Measurements from ENCODE around the gene HECW1.
"Not testable (repeated sequence)": the region's sequence is repeated elsewhere in the genome, so short reads cannot be mapped to it uniquely, and the experiment has no call there.

The HECW1 gene

DNA sequence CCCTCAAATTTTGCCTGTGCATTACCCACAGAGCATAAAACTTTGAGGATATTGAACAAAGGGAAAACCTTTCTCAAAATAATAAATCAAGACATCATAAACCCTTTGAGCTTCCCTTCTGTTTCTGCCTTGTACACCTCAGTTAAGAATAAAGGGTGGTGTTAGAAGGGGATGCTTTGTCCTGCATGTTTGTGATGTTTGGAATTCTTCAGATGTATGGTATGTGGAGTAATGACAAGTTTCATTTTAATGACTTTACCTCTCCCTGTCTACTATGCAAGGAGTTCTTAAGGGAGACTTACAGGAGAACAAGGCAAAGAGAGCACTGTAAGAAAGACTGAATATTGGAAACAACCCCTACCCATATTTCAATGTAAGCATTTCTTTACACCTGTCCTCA is 99.2 kb downstream of the HECW1 start:
- DNase-seq: no peak

DNA sequence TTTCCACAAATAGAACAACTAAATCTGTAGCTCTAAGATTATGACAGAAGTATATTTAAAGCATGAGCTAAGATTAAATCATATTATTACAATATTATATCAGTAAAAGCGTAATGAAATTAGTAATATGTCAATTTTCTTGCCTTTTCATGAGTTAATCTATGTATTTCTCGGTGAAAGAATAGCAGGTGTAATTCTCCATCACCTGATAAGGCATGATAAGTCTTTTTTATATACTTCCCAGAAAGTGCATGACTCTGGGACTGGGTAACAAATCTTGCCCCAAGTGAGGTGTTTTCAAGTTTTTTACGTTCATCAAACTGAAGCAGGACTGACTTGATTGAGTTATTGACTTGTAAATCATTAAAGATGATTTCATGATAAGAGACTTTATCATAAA is 100.5 kb downstream of the HECW1 start:
- DNase-seq: no peak

DNA sequence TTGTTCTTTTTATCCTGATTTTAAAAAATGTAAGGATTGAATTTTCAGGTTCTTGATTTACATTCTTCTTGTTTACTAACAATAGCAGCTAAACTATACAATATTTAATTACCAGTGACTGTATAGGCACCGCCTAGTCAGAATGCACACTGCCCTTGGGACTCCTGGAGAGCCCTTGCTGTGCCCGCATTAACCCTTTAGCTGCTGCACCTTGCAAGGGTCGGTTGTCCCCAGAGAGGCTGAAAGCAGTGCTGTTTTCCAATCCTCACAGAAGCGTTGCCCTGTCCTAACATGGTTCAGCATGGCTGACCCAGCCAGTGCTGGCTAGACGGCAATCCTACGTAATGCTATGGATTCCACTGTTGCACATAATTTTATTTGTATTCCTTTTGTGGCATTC is 102.6 kb downstream of the HECW1 start:
- no peak for DNase-seq

DNA sequence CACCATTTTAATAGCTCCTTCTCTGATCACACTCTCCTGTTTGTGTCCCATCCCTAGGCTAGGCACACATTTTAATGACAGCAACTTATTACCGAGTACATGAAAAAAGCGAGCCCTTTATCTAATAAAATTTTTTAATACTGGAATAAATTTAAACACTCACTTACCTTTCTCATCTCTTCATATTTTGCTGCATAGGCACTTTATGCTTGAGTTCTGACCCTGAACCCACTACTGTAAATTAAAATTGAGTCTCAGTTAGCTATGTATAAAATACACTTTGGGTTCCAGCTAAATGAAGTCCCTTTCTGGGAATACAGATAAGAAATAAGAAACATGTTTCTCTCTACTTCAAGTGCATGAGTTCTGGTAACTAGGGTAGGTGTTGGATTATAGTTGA is 104.6 kb downstream of the HECW1 start:
- no peak for DNase-seq

DNA sequence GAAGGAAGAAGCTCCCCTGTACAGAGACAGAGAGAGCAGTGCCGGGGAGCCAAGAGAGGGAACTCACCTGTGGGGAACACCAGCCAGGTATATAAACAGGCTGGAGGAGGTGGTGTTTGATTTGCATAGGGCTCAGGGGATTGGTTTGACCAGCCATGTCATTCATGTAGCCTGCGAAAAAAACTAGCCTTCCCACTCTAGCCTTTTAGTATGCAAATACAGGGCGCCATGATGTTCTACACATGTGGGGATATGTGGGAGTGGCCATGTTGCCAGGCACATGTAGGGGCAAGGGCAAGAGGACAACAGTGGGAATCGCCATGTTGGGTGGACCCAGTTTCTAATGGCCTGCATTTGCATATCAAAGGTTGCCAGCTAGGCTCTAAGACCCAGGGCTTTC is 106.5 kb downstream of the HECW1 start:
- not testable (repeated sequence) for DNase-seq

DNA sequence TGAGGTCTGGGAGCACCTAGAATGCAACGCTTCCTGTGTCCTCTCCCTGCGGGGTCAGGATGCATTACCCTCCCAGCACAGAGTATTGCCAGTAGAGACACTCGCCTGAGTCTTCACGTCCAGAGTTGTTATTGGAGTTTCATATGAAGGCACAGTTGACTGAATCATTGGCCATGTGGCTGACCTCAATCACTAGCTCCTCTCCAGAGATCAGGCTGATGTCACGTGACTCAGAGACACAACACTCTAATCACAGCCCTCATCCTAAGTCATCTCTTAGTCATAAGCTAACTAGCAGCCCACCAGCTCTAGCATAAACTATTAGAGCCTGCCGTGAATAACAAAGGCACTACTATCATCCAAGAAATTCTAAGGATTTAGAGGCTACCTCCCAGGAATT is 107.8 kb downstream of the HECW1 start:
- no peak for DNase-seq

DNA sequence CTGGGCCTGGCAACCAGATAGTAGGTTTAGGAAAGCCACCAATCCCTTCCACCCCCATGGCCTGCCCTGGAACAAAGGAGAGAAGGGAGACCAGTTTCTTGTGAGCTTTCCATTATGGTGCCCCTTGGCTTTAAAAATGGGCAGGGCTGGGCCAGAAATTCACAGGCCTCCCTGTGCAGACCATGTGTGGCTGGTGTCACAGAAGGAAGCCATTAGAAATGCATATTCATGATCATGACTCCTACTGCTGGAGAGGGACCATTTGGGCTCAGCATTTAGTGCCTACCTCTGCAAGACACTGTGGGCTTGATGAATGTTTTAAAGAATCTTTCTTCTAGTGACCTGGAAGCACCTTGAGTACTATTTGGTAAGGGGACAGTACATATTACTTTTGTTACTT is 108.3 kb downstream of the HECW1 start:
- no peak for DNase-seq

DNA sequence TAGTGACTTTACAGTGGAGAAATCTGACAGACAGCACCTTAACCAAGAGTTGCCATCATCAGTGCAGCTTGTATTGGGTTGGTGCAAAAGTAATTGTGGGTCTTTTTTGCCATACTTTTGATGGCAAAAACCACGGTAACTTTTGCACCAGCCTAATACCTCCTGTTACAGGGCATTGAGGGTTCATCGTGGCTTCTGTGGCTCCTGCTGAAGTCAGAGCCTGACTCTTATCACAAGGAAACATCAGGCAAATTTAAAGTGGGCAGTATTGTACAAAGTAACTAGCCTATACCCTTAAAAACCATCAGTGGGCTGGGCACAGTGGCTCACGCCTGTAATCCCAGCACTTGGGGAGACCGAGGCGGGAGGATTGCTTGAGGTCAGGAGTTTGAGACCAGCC is 117.4 kb downstream of the HECW1 start:
- no peak for DNase-seq

DNA sequence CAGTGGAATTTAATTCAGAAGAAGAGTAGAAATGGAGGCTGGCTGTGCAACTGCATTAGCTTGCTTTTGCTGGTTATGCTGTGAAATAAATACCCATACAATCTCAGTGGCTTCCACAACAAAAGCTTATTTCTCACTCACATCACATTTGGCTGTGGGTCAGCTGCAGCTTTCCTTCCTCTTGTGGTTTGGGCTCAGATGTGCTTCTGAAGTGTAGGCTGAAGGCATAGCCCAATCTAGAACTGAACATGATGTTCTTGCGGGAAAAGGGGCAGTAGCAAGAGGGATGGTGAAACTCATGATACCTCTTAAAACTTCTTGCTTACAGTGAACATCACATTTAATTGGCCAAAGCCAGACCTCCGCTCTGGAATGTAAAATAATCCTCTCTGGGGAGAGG is 119.9 kb downstream of the HECW1 start:
- no peak for DNase-seq

DNA sequence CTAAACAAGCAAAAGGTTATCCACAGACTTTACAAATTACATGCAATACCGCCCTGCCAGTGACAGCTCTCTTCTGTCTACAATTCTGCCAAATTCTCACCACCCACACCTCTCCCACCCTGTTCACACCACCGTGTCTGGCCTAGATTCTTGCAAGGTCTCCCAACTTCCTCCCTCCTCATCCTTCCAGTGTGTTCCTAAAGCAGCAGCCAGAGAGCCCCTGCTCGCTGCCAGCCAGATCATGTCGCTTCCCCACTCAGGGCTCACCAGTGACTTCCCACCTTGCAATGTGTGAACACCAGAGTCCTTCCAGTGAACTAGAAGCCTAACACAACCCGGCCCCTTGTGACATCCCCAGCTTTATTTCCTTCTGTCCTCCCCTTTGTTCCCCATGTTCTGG is 121.6 kb downstream of the HECW1 start:
- no peak for DNase-seq

DNA sequence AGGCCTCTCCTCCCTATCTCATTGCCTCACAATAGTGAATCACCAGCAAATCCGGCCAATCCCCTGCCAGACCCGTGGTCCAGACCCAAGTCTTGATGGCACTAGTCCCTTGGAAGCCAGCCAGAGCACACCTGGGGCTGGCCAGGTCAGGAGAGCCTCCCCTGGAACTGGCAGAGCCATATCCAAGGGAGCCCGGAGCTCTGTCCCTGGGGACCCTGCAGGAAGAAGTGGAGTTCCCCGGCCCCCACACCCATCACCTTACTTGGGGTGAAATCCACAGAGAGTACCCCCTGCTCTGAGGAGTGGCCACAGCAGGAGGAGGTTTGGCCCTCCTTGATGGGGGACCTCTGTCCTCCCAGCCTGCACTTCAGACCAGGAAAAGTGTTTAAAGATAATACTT is 122.5 kb downstream of the HECW1 start:
- no peak for DNase-seq

DNA sequence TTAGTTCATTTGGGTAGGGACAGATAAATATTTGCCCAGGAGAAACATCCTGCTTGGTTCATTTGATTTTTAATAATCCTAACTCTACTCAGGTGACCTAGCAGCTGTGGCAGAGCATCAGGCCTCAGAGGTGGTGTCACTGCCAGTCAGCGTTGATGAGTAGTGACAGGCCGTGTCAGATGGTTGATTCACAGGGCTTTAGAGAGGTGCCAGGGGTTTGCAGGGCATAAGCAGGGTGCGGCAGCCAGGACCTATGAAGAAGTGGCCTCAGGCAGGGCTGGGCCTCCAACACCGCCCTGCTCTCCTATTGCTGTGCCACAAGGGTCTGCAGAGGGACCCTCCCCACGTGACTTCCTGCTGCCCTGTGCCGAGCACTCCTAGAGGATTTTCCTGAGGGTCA is 128.1 kb downstream of the HECW1 start:
- no peak for DNase-seq

DNA sequence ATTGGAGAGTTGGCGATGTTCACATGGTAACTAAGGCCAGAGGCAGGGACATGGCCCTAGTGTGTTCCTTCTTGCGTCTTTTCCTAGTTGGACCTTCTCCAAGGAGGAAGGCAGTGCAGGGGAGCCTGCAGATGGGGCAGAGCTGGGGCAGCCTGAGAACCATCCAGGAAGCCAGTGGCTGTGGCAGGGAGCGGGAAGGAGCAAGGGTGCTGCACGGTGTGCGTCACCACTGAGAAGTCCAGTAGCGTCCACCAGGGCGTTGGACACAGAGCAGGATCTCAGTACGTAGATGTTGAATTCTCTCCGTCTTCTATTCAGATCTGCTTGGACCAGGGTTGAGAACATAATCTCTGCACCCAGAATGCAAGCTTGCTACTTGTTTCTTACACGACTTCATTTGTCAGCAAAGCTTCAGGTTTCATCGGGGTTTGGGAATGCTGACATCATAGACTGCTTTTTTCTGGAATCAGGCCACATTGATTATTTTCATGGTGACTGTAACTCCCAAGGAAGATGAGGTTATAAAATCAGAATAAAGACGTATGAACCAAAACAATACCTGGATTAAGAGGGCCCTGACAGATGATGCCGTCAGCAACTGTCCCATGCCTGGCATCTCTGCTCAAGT is 130.3 kb downstream of the HECW1 start:
- DNase-seq: no peak

DNA sequence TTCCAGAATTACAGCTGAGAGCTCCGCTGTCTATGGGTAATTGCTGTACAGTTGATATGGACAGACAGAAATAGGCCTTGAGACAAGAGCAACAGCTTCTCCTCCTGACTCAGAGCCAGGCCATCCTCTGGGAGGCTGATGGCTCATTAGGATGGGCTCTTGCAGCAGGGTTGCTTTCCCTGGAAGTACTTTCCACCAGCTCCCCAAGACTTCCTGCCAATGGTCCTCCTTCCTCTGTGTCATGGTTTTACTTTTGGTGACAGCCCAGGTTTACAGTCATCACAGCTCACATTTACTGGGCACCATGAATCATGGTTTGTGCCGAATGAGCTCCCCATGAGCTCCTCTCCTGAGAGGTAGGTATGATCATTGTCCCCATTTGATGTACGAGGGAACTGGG is 131.8 kb downstream of the HECW1 start:
- DNase-seq: no peak

DNA sequence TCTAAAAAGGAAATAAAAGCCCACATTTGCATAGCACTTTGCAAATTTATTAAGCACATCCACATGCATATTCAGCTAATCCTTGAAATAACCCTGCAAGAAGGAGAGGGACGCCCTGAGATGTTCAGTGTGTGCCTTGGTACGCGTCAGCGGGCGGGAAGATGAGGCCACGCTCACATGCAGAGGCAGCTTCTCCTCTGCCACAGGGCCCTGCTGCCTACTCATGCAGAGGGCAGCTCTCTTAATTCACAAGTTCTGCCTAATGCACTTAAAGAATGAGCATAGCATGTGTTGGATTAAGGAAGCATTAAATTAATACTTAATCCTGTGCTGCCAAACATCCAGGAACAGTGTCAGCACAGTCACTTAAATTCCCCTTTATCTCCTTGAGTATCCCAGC is 132.3 kb downstream of the HECW1 start:
- DNase-seq: no peak

DNA sequence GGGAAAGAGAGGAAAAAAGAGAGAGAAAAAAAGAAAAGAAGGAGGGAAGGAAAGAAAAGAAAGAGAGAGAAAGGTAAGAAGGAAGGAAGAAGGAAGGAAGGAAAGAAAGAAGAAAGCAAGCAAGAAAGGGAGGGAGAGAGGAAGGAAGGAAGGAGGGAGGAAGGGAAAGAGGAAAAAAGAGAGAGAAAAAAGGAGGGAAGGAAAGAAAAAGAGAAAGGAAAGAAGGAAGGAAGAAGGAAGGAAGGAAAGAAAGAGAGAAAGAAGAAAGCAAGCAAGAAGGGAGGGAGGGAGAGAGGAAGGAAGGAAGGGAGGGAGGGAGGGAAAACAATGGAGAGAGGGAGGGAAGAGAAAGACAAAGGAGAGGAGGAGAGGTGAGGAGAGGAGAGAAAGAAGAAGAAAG is 135.3 kb downstream of the HECW1 start:
- no peak for DNase-seq

DNA sequence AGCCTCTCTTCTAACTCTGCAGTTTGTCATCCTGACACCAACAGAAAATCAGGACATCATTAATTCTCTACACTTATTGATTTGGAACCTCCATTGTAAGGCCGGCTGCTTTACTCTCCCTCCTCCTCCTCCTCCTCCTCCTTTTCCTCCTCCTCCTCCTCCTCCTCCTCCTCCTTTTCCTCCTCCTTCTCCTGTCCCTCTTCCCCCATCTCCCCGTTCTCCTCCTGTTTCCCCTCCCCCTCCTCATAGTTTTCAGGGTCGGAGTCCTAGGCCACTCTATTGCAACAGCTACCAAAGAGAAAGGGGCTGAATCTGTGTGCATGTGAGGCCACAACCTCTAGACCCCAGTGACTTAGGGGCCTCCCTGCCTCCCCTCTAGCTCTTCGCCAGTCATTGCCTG is 136.1 kb downstream of the HECW1 start:
- DNase-seq: no peak

DNA sequence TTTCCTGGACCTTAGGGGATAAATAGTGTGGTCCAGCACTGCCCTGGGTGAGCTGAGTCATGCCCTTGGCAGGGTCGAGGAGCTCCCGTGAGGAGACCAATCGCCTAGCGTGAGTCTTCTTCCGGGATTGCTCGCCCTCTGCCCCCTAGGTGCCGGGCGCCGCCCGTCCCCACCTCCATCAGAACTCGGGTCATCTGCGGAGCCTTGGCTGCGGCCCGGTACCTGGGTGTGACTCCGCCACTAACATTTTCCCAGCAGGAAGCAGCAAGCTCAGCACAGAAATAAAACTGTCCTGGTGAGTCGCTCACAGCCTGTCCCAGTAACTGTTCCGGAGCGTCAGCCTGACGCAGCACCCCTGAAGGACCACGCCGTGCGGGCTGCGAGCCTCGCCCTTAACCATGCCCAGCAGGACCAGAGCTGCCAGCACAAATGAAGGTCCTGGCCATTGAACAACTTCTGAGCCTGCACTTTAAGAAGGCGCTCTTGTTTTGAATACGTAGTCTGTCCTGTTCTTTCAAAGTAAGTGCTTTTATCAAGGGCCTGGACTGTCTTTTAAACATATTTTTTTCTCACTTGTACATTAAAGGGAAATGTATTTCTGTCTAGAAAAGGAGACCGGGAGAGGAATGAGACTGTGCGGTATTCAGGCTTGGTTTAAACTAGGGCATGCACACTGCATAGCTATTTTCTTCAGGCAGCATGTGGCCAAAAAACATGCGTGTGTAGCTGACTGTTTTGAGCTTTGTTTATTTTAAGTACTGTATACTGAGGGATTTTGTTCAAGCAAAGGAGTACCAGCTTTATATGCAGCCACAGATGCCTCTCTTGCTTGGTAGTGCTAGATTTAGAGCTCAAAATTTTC is 136.7 kb downstream of the HECW1 start:
- no peak for DNase-seq

DNA sequence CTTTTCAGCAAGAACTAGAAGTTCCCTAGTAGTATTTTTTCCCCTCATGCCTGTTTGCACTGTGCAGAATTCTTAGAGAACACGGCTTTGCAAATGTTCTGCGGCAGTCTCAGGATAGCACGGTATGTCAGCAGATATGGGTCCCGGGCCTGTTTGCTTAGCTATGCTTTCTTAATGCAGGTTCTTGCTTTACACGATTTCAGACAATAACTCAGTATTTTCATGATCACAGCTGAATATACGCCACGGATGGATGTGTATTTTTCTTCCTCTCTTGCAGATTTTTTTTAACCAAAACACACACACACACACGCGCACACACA is 137.3 kb downstream of the HECW1 start:
- no peak for DNase-seq

DNA sequence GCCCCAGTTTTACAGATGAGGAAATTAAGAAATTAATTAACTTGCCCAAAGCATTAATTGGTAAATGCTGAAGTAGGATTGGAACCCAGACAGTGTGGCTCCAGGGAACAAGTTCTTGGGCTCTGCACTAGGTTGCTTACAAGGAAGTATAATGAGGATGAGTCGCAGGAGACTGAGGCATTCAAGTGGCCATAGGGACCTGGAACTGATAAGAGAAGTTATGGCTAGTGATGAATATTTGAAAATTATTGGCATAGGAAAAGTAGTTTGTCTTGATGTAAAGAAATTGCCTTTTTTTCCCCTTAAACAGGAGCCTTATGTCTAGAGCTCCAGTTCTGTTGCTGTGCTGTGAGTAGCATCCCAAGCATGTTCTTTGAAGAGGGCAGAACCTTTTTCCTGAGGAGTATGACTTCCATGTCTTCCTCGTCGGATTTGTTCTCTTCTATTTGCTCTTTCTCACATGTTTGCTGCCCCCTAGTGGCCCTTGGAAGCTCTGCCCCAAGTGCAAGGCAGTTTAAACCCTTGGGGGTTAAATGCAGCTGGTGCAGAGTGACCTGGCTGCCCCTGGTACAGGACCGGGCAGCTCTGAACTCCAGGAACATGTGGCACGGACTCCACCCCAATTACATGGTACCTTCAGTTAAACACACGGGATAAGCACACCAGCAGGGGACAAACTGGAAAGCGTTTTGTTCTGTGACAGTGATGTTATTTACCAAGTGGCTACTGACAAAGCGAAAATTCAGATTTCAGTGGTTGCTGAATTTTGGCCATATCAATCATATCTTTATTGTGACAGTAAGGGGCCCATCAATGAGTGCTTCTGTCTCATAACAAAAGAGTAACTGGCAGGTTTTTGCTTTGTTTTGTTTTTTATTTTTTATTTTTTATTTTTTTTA is 148.8 kb downstream of the HECW1 start:
- DNase-seq: no peak

DNA sequence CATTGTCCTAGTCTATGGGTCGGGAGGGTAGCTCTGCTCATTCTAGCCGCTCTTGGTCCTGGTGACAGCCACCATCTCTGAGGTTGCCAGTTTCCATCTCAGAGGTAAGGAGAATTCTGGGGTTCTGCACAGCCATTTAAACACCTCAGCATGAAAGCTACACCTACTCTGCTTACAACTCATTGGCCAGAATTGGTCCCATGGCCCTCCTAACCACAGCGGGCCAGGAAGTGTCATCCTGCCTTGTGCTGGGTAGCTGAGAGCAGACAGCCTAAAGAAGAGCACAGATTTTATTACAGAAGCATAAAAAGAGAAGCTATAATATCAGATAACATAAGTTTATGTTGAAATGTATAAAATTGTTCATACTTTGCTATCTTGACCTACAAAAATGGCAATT is 152.7 kb downstream of the HECW1 start:
- DNase-seq: no peak

DNA sequence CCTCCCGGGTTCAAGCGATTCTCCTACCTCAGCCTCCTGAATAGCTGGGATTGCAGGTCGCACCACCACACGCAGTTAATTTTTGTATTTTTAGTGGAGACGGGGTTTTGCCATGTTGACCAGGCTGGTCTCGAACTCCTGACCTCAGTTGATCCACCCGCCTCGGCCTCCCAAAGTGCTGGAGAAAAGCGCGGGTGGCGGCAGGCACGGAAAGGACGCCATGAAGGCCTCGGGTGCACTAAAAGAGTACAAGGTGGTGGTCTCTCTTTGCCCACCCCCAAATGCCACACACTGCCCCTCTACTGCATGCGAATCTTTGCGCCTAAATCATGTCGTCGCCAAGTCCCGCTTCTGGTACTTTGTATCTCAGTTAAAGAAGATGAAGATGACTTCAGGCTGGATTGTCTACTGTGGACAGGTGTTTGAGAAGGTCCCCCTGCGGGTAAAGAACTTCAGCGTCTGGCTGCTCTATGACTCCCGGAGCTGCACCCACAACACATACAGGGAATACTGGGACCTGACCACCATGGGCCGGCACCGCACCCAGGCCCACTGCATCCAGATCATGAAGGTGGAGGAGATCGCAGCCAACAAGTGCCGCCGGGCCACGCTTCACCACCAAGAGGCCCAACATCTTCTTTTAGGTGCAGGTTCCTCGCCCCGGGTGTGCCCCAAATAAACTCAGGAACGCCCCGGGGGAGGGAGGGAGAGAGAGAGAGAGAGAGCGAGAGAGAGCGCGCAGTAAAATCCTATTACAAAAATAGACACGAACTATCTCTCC is 161.7 kb downstream of the HECW1 start:
- no peak for DNase-seq

DNA sequence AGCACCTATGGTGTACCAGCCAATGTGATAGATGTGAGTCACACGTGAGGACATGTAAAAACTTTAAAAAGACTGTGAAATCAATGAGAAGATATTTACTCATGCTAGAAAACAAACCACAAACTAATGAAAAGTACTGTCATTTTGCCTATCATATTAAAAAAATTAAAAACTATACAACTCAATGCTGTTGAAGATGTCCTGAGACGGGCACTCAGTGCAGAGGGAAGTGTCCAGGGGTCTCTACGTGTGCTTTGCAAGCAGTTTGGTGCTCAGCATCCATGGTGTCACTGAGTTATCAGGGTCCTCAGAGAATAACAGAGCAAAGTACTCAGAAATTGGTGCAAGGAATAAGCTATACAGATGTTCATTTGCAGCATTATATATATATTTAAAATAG is 162.3 kb downstream of the HECW1 start:
- no peak for DNase-seq

All from activated gamma-delta T cell (primary cell).